Adrenal gland (tissue), 5 donors: ENCODE results near the gene WDR19.

Source experiments
- CTCF ChIP-seq, 6 experiments: fragments of 450-650 bp in 4 of 6; fragments of 200-600 bp in 2 of 6; sonication (generic) in 1 of 6; IDR thresholded peaks; 1 replicate in 5 of 6; 2 replicates in 1 of 6; pipeline versions ENCODE4 v1.5.1 to v1.8.0; 2016 to 2021; ENCODE audit warnings: antibody characterized with exemption in 6 of 6, mild to moderate bottlenecking in 2 of 6, moderate library complexity in 1 of 6
- POLR2A ChIP-seq, 2 donors: fragments of 450-650 bp; IDR thresholded peaks; one replicate each; pipeline ENCODE4 v1.6.1; 2017; ENCODE audit warnings: antibody characterized with exemption in 2 of 2, mild to moderate bottlenecking in 2 of 2, moderate library complexity in 1 of 2
- donor health status: DM: no; HTN: no; CAD: no.

DNA sequence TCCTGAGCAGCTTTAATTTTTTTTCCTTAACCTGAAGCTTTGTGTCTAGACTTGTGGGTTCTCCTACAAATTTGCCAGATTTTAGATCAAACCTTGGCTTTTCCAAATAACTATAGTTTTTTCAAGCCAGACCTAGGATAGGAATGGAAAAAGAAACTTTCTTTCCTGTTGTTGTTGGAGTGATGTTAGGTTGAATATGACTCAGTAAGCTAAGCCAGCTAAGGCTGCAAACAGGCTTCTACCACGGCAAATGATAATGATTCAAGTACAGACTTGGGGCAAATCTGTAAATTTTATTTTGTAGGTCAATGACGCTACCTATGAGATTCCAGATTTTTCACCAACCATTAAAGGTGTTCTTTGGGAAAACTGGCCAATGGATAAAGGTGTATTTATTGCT, 45.6 kb downstream of the WDR19 start:
- TF ChIP-seq CTCF (IDR thresholded peaks at IDR 0.05) = no peak
- no peak for TF ChIP-seq POLR2A (IDR thresholded peaks at IDR 0.05)
